Stimulated activated naive CD8-positive, alpha-beta T cell treated with anti-CD3 and anti-CD28 coated beads, Interleukin-15, Interleukin-2, amounts not matched to agents 100 U/mL and 50 U/mL, for 24 hours (primary cell): ENCODE data around the gene KLHL3.

Experiments
- ATAC-seq: fragments of 150-1000 bp; cut with Tn5 transposase; one replicate; pipeline ENCODE4 v1.10.0; 2021
- DNase-seq: peaks from one replicate; pipeline ENCODE4 v3.0.0; 2021

KLHL3 gene

GRCh38 chr5:137708062-137708461, 27.8 kb downstream of the KLHL3 start:
- no peak for DNase-seq
- no peak for ATAC-seq

GRCh38 chr5:137706841-137707240, 29.0 kb downstream of the KLHL3 start:
- DNase-seq (no peak), ATAC-seq (no peak)

DNA sequence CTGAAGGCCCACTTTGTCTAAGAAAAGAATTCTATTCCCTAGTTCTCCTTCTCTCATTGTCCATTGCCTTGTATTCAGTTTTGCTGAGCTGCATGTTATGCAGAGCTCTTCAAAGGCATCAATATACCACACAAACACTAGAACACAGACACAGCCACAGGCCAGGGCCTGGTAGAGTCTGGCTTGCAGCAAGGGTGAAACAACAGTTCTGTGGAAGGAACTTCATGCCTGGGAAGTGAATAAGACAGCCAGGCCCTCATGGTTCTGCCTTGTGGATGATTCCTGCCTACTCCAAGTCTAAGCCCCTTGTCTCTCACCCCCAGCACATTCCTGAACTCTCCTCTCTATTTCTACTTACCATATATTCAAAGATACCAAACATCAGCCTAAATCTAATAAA, 30.8 kb downstream of the KLHL3 start:
- DNase-seq = no peak
- no peak for ATAC-seq

GRCh38 chr5:137703565-137703964, 32.3 kb downstream of the KLHL3 start:
- DNase-seq (no peak), ATAC-seq (no peak)

DNA sequence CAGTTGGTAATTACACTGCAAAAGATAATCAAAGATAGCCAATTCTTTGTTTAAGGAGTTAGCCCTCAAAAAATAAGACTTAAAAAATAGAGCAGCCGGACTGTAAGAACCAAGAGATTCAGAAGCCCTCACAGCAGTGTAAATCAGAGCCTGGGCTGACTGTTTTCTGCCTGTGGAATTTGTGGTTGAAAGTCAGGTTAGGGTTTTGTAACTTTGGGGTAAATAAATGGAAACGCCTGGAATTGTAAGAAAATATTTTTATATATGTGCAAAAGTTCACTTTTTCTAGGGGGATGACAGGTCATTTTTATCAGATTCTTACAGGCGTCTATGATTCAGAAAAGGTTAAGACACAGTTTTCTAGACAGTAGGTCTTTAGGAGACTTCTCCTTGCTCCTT, 35.6 kb downstream of the KLHL3 start:
- no peak for DNase-seq
- no peak for ATAC-seq

GRCh38 chr5:137699336-137700281, 36.3 kb downstream of the KLHL3 start:
- ATAC-seq (no peak), DNase-seq (no peak)

DNA sequence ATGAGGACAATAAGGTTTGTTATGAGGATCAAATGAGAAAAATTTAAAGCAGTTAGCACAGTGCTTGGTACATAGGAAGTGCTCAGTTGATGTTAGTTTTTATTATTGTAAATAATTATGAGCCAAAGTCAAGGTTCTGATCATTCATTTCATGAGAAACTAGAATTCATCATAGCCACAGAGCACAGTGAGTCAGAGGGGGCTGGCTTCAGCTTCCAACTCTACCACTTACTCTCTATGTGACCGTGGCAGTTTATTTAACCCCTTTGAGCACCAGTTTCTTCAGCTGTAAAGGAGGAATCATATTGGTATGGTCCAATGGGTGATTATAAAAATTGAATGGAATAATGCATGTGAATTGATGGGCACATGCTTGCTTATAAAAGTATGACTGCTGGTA, 39.4 kb downstream of the KLHL3 start:
- ATAC-seq = peak; percentile 95
- DNase-seq = peak; percentile 20

DNA sequence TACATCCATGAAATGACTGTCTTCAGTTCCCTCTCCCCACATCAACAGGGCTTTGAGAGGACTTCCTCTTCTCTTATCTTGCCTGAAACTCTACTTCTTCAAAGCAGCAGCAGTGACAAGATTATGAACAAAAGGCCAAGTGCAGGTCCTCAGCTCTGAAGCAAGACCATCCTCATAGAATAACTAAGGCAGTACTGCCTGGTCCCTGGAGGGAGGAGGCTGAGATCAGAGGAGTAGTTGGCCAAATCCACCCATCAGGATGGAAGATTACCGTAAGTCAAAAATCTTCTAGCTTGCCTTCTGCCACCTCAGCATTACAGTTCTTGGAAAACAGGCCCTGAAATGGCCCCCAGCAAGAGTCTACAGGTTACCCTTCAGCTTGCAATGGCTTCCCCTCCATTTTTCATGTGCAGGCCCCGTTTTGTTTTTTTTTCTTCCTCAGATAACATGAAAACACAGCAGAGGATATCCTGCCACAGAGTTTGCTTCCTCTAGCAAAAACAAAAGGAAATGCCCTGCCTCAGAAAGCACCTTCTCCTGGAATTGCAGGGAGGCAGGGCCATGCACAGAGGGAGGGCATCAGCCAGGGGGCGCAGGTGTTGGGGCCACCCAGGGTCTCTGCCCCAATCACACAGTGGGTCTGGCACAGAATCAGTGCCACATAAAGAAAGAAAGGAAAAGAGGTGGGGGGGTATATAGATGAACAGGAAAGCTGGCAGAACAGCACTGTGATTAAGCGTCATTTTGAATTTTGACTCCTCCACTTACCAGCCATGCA, 40.0 kb downstream of the KLHL3 start:
- peak; percentile 11 for DNase-seq
- peak; percentile 37 for ATAC-seq

GRCh38 chr5:137693951-137694721, 41.8 kb downstream of the KLHL3 start:
- no peak for DNase-seq
- ATAC-seq = no peak

DNA sequence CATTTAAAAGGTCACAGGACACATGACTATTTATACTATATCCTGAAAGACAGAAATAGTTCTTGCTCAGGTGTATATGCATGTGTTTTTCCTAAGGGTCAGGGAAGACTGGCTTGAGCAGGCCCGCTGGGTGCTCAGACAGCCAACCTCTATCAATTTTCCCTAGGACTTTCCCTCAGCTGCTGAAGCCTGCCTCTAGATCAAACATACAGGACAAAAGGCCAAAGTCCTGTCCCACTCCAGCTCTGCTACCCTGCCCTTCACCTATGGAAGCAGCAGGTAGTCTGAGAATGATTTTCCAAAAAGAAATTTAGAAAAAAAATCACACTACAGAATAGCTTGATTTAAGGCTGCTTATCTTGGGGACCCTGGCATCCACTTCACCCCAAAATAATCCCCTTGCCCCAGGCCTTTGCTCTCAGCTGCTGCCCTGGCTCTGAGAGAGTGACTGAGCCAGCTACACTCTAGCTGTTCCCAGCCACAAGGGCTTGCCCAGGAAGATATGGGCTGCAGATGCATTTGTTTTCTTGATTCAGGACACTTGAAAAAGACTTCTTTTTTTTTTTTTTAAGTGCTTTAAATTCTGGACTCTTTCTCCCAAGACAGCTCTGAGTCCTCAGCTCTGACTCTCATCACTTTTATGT, 42.5 kb downstream of the KLHL3 start:
- DNase-seq = no peak
- ATAC-seq = no peak

DNA sequence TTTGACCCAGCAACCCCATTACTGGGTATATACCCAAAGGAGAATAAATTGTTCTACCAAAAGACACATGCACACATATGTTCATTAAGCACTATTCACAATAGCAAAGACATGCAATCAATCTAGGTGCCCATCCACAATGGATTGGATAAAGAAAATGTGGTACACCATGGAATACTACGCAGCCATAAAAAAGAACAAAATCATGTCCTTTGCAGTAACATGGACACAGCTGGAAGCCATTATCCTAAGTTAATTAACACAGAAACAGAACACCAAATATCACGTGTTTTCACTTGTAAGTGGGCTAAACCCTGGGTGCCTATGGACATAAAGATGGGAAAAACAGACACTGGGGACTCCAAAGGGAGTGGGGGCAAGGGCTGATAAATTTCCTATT, 46.6 kb downstream of the KLHL3 start:
- ATAC-seq (no peak), DNase-seq (no peak)

GRCh38 chr5:137688210-137688840, 47.6 kb downstream of the KLHL3 start:
- no peak for ATAC-seq
- DNase-seq = no peak

- ATAC-seq (no peak), DNase-seq (no peak)
Measured at GRCh38 chr5:137684761-137685160, 51.1 kb downstream of the KLHL3 start.

DNA sequence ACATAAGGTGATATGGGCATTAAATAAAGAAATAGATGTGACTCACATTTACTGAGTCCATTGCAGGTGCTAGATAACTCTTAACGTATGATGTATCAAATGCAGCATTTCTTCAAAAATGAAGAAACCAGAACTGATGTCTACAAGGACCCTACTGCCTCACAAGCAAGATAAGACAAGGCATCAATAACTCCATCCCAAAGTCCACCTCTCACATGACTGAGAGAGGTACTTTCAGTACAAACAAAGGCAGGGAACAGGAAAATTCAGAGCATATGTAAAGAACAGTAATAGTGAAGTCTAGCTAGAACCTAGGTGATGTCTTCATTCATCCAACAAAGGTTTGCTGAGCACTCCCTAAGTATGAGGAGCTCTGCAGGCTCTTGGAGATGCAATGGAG, 54.7 kb downstream of the KLHL3 start:
- DNase-seq = no peak
- ATAC-seq = no peak

GRCh38 chr5:137679910-137680309, 56.0 kb downstream of the KLHL3 start:
- DNase-seq = no peak
- ATAC-seq = no peak

- DNase-seq (no peak), ATAC-seq (no peak)
Measured at GRCh38 chr5:137679195-137679594, 56.7 kb downstream of the KLHL3 start.

DNA sequence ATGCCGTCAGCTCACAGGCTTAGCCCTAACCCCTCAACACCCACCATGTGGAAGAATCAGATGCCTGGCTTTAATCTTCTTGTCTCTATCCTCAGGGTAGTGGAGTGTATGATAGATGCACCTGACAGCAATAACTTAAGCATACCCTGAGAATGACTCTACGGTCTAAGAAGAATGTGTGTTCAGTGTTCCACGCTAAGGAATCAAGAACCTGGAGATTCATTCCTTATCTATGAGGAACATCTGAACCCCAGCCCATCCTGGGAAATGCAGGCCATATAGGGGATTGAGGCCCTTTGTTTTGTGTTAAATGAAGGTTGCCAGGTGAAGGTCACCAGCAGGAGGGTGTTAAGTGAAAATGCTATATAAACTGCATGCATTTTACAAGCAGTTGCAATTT, 63.0 kb downstream of the KLHL3 start:
- DNase-seq = no peak
- no peak for ATAC-seq

DNA sequence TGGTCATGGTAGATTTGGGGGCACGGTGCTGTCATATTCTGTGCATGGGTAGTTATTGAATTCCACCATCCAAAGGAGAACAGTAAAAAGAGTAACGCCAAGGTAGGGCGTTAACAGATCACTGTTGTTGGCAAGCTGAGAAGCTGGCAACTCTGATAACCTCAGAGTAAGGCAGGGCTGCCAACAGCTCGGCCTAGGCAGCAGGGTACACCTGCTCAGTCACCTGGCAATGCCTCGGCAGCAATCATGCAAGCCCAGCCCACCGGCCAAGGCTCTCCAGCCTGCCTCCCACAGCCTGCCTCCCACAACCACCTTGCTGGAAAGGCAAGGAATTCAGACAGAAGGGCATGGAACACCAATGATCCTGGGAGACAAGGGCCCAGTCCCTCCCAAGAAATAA, 63.9 kb downstream of the KLHL3 start:
- ATAC-seq = no peak
- no peak for DNase-seq

GRCh38 chr5:137669811-137670210, 66.1 kb downstream of the KLHL3 start:
- no peak for DNase-seq
- no peak for ATAC-seq

- ATAC-seq = no peak
Measured at GRCh38 chr5:137668637-137669036, 67.3 kb downstream of the KLHL3 start.

DNA sequence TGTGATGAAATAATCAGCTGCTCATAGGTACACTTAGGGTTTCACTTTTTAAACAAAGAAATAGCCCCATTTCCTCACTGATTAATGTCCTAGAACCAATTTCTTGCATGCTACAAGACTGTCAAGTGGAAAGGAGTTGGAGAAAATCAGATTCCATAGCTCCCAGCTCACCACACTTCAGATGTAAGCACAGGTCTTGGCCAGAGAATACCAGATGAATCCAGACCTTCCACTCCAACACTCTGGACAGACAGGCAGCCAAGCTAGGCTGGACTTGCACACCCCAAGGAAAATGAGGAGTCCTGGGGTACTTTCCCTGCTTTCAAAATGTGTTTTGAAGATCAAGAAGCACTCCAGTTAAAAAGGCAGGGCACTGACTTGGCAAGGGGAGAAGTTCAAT, 68.5 kb downstream of the KLHL3 start:
- ATAC-seq = no peak
- DNase-seq = no peak

More at GRCh38 chr5:137668637-137669036, 67.3 kb downstream of the KLHL3 start:
- DNase-seq = no peak

DNA sequence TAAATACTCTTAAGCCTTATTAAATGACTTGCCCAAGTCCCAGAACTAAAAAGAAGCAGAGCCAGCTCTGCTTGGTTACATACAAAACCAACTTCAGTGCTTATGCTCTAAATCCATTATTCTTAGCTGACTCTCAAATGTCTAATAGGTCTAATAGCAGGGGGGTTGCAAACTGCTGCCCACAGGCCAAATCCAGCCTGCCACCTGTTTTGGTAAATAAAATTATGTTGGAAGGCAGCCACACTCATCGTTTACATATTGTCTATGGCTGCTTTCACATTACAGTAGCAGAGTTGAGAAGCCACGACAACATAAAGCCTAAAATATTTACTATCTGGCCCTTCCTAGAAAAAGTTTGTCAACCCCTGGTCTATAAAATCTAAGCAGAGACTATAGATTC, 69.0 kb downstream of the KLHL3 start:
- ATAC-seq = no peak

More for the DNA sequence above, 69.0 kb downstream of the KLHL3 start:
- no peak for DNase-seq
